Activated effector memory CD4-positive, alpha-beta T cell treated with anti-CD3 and anti-CD28 coated beads, Interleukin-2, amount 50 U/mL, for 16 hours (primary cell): ENCODE measurements around the gene SHANK1.
"Not testable (repeated sequence)": the region's sequence is repeated elsewhere in the genome, so short reads cannot be mapped to it uniquely, and the experiment has no call there.

Experiments
- DNase-seq: peaks from one replicate; pipeline ENCODE4 v3.0.0-alpha.2; 2020

SHANK1 gene

GRCh38 chr19:50632151-50632835 is 87.3 kb downstream of the SHANK1 start:
- DNase-seq, result no peak

GRCh38 chr19:50629801-50630200 is 89.8 kb downstream of the SHANK1 start:
- no peak for DNase-seq

GRCh38 chr19:50629194-50629593 is 90.4 kb downstream of the SHANK1 start:
- DNase-seq, result no peak

- no peak for DNase-seq
Observed at GRCh38 chr19:50628551-50628950, 91.1 kb downstream of the SHANK1 start.

GRCh38 chr19:50628146-50628545 is 91.5 kb downstream of the SHANK1 start:
- no peak for DNase-seq

- no peak for DNase-seq
Observed at GRCh38 chr19:50626795-50627194, 92.8 kb downstream of the SHANK1 start.

- DNase-seq, result no peak
Observed at GRCh38 chr19:50626011-50626410, 93.6 kb downstream of the SHANK1 start.

GRCh38 chr19:50624949-50625600 is 94.5 kb downstream of the SHANK1 start:
- no peak for DNase-seq

GRCh38 chr19:50620394-50620906 is 99.2 kb downstream of the SHANK1 start:
- DNase-seq, result not testable (repeated sequence)

- not testable (repeated sequence) for DNase-seq
Observed at GRCh38 chr19:50619184-50619583, 100.4 kb downstream of the SHANK1 start.

GRCh38 chr19:50618379-50618778 is 101.2 kb downstream of the SHANK1 start:
- not testable (repeated sequence) for DNase-seq

- not testable (repeated sequence) for DNase-seq
Observed at GRCh38 chr19:50612504-50613404, 106.8 kb downstream of the SHANK1 start.
